DMS153 treated with DMSO at 0.1 percent for 48 hours (cell line): ENCODE data around the gene MAP3K5.

Experiments used
- DNase-seq: peaks from one replicate; lab custom pipeline; 2025; ENCODE audit not compliant: unreplicated experiment; lab: John Stamatoyannopoulos, UW

Gene MAP3K5

GRCh38 chr6:136550045-136550329 is 242.3 kb downstream of the MAP3K5 start:
- DNase-seq, result no peak

- no peak for DNase-seq
Measured at GRCh38 chr6:136549300-136550044, 242.8 kb downstream of the MAP3K5 start.

- no peak for DNase-seq
Measured at GRCh38 chr6:136548582-136549299, 243.5 kb downstream of the MAP3K5 start.

- no peak for DNase-seq
Measured at GRCh38 chr6:136547871-136548270, 244.4 kb downstream of the MAP3K5 start.

- DNase-seq, result peak; percentile 25
Measured at GRCh38 chr6:136547336-136547735, 244.9 kb downstream of the MAP3K5 start.

- no peak for DNase-seq
Measured at GRCh38 chr6:136546331-136546730, 245.9 kb downstream of the MAP3K5 start.

GRCh38 chr6:136544326-136544725 is 248.0 kb downstream of the MAP3K5 start:
- no peak for DNase-seq

GRCh38 chr6:136541395-136541794 is 250.9 kb downstream of the MAP3K5 start:
- DNase-seq, result no peak

- no peak for DNase-seq
Measured at GRCh38 chr6:136539967-136540652, 252.2 kb downstream of the MAP3K5 start.

GRCh38 chr6:136538836-136539235 is 253.4 kb downstream of the MAP3K5 start:
- DNase-seq, result no peak

GRCh38 chr6:136535880-136536650 is 256.2 kb downstream of the MAP3K5 start:
- no peak for DNase-seq

GRCh38 chr6:136535017-136535765 is 257.1 kb downstream of the MAP3K5 start:
- DNase-seq, result no peak

GRCh38 chr6:136534268-136534667 is 258.0 kb downstream of the MAP3K5 start:
- DNase-seq, result no peak

- no peak for DNase-seq
Measured at GRCh38 chr6:136533487-136533886, 258.8 kb downstream of the MAP3K5 start.

GRCh38 chr6:136532030-136532429 is 260.2 kb downstream of the MAP3K5 start:
- no peak for DNase-seq

- DNase-seq, result no peak
Measured at GRCh38 chr6:136529710-136530109, 262.6 kb downstream of the MAP3K5 start.

GRCh38 chr6:136528477-136528876 is 263.8 kb downstream of the MAP3K5 start:
- no peak for DNase-seq

GRCh38 chr6:136527831-136528230 is 264.4 kb downstream of the MAP3K5 start:
- no peak for DNase-seq

- DNase-seq, result no peak
Measured at GRCh38 chr6:136526937-136527336, 265.3 kb downstream of the MAP3K5 start.

GRCh38 chr6:136526196-136526930 is 265.9 kb downstream of the MAP3K5 start:
- DNase-seq, result peak; percentile 79
